22Rv1 (cell line): Measurements from ENCODE around the gene ZFHX3.

Experiments used
- CTCF ChIP-seq: fragments of 450-650 bp; IDR thresholded peaks from 2 replicates; pipeline ENCODE4 v1.5.1; 2017; ENCODE audit warnings: mild to moderate bottlenecking
- ZFX ChIP-seq: fragments of 450-650 bp; IDR thresholded peaks from 2 replicates; pipeline ENCODE4 v1.6.1; 2017; ENCODE audit warnings: antibody characterized with exemption, borderline replicate concordance

- TF ChIP-seq CTCF (no peak), ZFX (no peak)
Observed at GRCh38 chr16:72932677-72933335, 115.1 kb downstream of the ZFHX3 start.
